ENCODE data around the gene SH3GL3.

Gene SH3GL3

GRCh38 chr15:83571820-83572707 lies 124.9 kb downstream of the SH3GL3 start:
- DNase-seq: no peak

- DNase-seq: no peak
Measured at GRCh38 chr15:83574345-83574744, 127.2 kb downstream of the SH3GL3 start.

- DNase-seq: no peak
Measured at GRCh38 chr15:83578691-83579090, 131.6 kb downstream of the SH3GL3 start.

GRCh38 chr15:83581381-83581780 lies 134.2 kb downstream of the SH3GL3 start:
- no peak for DNase-seq

- no peak for DNase-seq
Measured at GRCh38 chr15:83582381-83582780, 135.2 kb downstream of the SH3GL3 start.

GRCh38 chr15:83585601-83586335 lies 138.6 kb downstream of the SH3GL3 start:
- no peak for DNase-seq

- no peak for DNase-seq
Measured at GRCh38 chr15:83587091-83587490, 139.9 kb downstream of the SH3GL3 start.

GRCh38 chr15:83588441-83588840 lies 141.3 kb downstream of the SH3GL3 start:
- DNase-seq: no peak

GRCh38 chr15:83592370-83593040 lies 145.4 kb downstream of the SH3GL3 start:
- DNase-seq: no peak

- DNase-seq: no peak
Measured at GRCh38 chr15:83595191-83595590, 148.1 kb downstream of the SH3GL3 start.

GRCh38 chr15:83598031-83598430 lies 150.9 kb downstream of the SH3GL3 start:
- DNase-seq: no peak

GRCh38 chr15:83602021-83602420 lies 154.9 kb downstream of the SH3GL3 start:
- no peak for DNase-seq

- no peak for DNase-seq
Measured at GRCh38 chr15:83604549-83604948, 157.4 kb downstream of the SH3GL3 start.

- no peak for DNase-seq
Measured at GRCh38 chr15:83605111-83605945, 158.2 kb downstream of the SH3GL3 start.

GRCh38 chr15:83610132-83610531 lies 163.0 kb downstream of the SH3GL3 start:
- no peak for DNase-seq

- no peak for DNase-seq
Measured at GRCh38 chr15:83610901-83611685, 164.0 kb downstream of the SH3GL3 start.

- DNase-seq: no peak
Measured at GRCh38 chr15:83612226-83612625, 165.1 kb downstream of the SH3GL3 start.

- DNase-seq: no peak
Measured at GRCh38 chr15:83612898-83613635, 165.9 kb downstream of the SH3GL3 start.

- no peak for DNase-seq
Measured at GRCh38 chr15:83613714-83614113, 166.6 kb downstream of the SH3GL3 start.

GRCh38 chr15:83616840-83617239 lies 169.7 kb downstream of the SH3GL3 start:
- no peak for DNase-seq

Data from CD4-positive, alpha-beta T cell treated with Interleukin-4 for 1 hour (primary cell).